Liver (tissue), 9 donors: ENCODE data around the gene FAM228A. TPM values are rescaled to one million over a fixed set of nuclear protein-coding genes. Genes with fewer than 3 reads are reported as not detected.
A peak's percentile ranks its signal among the peaks of the same experiment; 100 is the strongest.

Source experiments
- DNase-seq: peaks from one replicate; pipeline ENCODE4 v3.0.0-alpha.2; 2017; ENCODE audit warnings: low spot score
- H3K27ac ChIP-seq, 2 donors: one replicate each; pipeline ENCODE4 v1.7.0; 2013; ENCODE audit warnings: inconsistent platforms in 2 of 2, low read length in 2 of 2, control low read depth in 1 of 2, low read depth in 1 of 2, mild to moderate bottlenecking in 1 of 2
- H3K27me3 ChIP-seq, 4 donors: one replicate each; pipeline versions ENCODE4 v1.6.1 to v1.7.0; 2013; ENCODE audit warnings: low read length in 3 of 4, inconsistent platforms in 1 of 4, mild to moderate bottlenecking in 1 of 4, moderate library complexity in 1 of 4; ENCODE audit not compliant: control insufficient read depth in 4 of 4, insufficient read depth in 4 of 4
- H3K36me3 ChIP-seq, 4 donors: one replicate each; pipeline versions ENCODE4 v1.6.1 to v1.7.0; 2013; ENCODE audit warnings: low read length in 3 of 4, mild to moderate bottlenecking in 3 of 4, low read depth in 1 of 4, moderate library complexity in 1 of 4; ENCODE audit not compliant: control insufficient read depth in 4 of 4, insufficient read depth in 3 of 4
- H3K4me1 ChIP-seq, 4 donors: one replicate each; pipeline versions ENCODE4 v1.6.1 to v1.7.0; 2013; ENCODE audit warnings: low read length in 3 of 4, mild to moderate bottlenecking in 3 of 4, moderate library complexity in 1 of 4; ENCODE audit not compliant: control insufficient read depth in 4 of 4, insufficient read depth in 4 of 4
- H3K4me3 ChIP-seq, 3 donors: one replicate each; pipeline versions ENCODE4 v1.6.1 to v1.7.0; 2013; ENCODE audit warnings: low read length in 3 of 3, control low read depth in 1 of 3, low read depth in 1 of 3, mild to moderate bottlenecking in 1 of 3
- H3K9ac ChIP-seq, 2 donors: one replicate each; pipeline ENCODE4 v1.7.0; 2013; ENCODE audit warnings: low read length in 2 of 2, mild to moderate bottlenecking in 2 of 2, moderate library complexity in 2 of 2, control low read depth in 1 of 2, low read depth in 1 of 2
- H3K9me3 ChIP-seq, 4 donors: one replicate each; pipeline versions ENCODE4 v1.6.1 to v1.7.0; 2013; ENCODE audit warnings: low read length in 3 of 4; ENCODE audit not compliant: control insufficient read depth in 4 of 4
- ATF3 ChIP-seq: IDR thresholded peaks from 2 replicates; pipeline ENCODE4 v1.6.1; 2016; ENCODE audit warnings: antibody characterized with exemption
- CTCF ChIP-seq: fragments of 150-350 bp; IDR thresholded peaks from 2 replicates; pipeline ENCODE4 v1.5.1; 2017; ENCODE audit warnings: improper control_type of control experiment, low read depth, low read length; ENCODE audit not compliant: missing input control
- EGR1 ChIP-seq, 2 donors: IDR thresholded peaks; 2 replicates each; pipeline ENCODE4 v1.6.1; 2016 to 2018; ENCODE audit warnings: antibody characterized with exemption in 2 of 2, low read depth in 2 of 2
- FOXA1 ChIP-seq: IDR thresholded peaks from 2 replicates; pipeline ENCODE4 v1.6.1; 2016; ENCODE audit warnings: antibody characterized with exemption
- FOXA2 ChIP-seq: IDR thresholded peaks from 2 replicates; pipeline ENCODE4 v1.6.1; 2016; ENCODE audit warnings: antibody characterized with exemption
- GABPA ChIP-seq, 2 donors: IDR thresholded peaks in 1 of 2; conservative IDR thresholded peaks in 1 of 2; 2 replicates each; pipeline ENCODE4 v1.6.1; 2016; ENCODE audit warnings: antibody characterized with exemption in 2 of 2, mild to moderate bottlenecking in 1 of 2, moderate library complexity in 1 of 2
- HNF4A ChIP-seq, 2 donors: conservative IDR thresholded peaks; 2 replicates each; pipeline ENCODE4 v1.6.1; 2016; ENCODE audit warnings: antibody characterized with exemption in 2 of 2, mild to moderate bottlenecking in 2 of 2
- HNF4G ChIP-seq: IDR thresholded peaks from 2 replicates; pipeline ENCODE4 v1.6.1; 2016; ENCODE audit warnings: antibody characterized with exemption
- JUND ChIP-seq, 2 donors: IDR thresholded peaks; 2 replicates each; pipeline ENCODE4 v1.6.1; 2016; ENCODE audit warnings: antibody characterized with exemption in 2 of 2
- MAX ChIP-seq: IDR thresholded peaks from 2 replicates; pipeline ENCODE4 v1.6.1; 2016; ENCODE audit warnings: antibody characterized with exemption
- NR2F2 ChIP-seq: IDR thresholded peaks from 2 replicates; pipeline ENCODE4 v1.6.1; 2016; ENCODE audit warnings: antibody characterized with exemption
- RAD21 ChIP-seq, 2 donors: IDR thresholded peaks; 2 replicates each; pipeline ENCODE4 v1.6.1; 2016; ENCODE audit warnings: antibody characterized with exemption in 2 of 2, mild to moderate bottlenecking in 2 of 2
- REST ChIP-seq: IDR thresholded peaks from 2 replicates; pipeline ENCODE4 v1.6.1; 2016; ENCODE audit warnings: antibody characterized with exemption, mild to moderate bottlenecking
- RXRA ChIP-seq, 2 donors: IDR thresholded peaks; 2 replicates each; pipeline ENCODE4 v1.6.1; 2017 to 2018; ENCODE audit warnings: antibody characterized with exemption in 2 of 2, mild to moderate bottlenecking in 1 of 2
- SP1 ChIP-seq: IDR thresholded peaks from 2 replicates; pipeline ENCODE4 v1.6.1; 2018; ENCODE audit warnings: antibody characterized with exemption, mild to moderate bottlenecking
- TAF1 ChIP-seq: conservative IDR thresholded peaks from 2 replicates; pipeline ENCODE4 v1.6.1; 2016; ENCODE audit warnings: antibody characterized with exemption, mild to moderate bottlenecking
- YY1 ChIP-seq: IDR thresholded peaks from 2 replicates; pipeline ENCODE4 v1.6.1; 2016; ENCODE audit warnings: antibody characterized with exemption, mild to moderate bottlenecking
- ZBTB33 ChIP-seq: IDR thresholded peaks from 2 replicates; pipeline ENCODE4 v1.6.1; 2016; ENCODE audit warnings: antibody characterized with exemption
- WGBS: extraction: QIAGEN DNeasy Blood & Tissue Kit; methylation state at CpG from one replicate; pipeline ENCODE4 v1.1.7; 2013; 5-methylcytosine and 5-hydroxymethylcytosine counted together
- polyA plus RNA-seq, 2 donors: library from polyadenylated mRNA; stranded (reverse) in 1 of 2; unstranded in 1 of 2; fragments of 200-250 nt in 1 of 2; fragments of >200 nt in 1 of 2; fragmentation: Nextera tagmentation in 1 of 2; extraction: Ambion mirVana in 1 of 2; gene quantifications; one replicate each; pipeline versions ENCODE4 v1.2.1 to v1.2.3, GENCODE V29; 2013 to 2015
- total RNA-seq, 2 donors: library from RNA; depleted of rRNA; stranded (reverse); fragments of >200 nt; gene quantifications; one replicate each; pipeline ENCODE4 v1.2.3, GENCODE V29; 2014
- donor health status: healthy.
- donor health status: healthy.
- donor health status: healthy.
- donor health status: healthy.
- donor health status: healthy.

Gene FAM228A
- total and polyA plus RNA-seq, 4 donors: 0.05 to 0.32 (median 0.18) TPM

GRCh38 chr2:24237313-24237712 is 62.5 kb downstream of the FAM228A start:
- H3K9ac ChIP-seq: no peak overlapping the region
- TF ChIP-seq FOXA1: no peak
- TF ChIP-seq RAD21 (IDR thresholded peaks at IDR 0.05): peak in 1 of 2 donors; percentile 21
- H3K4me1 ChIP-seq: no peaks in the 10 kb centered on the region
- 96% methylated on average over 1 of the region's 1 CpG for WGBS
- no peaks in the 10 kb centered on the region for H3K27me3 ChIP-seq
- no peak overlapping the region for H3K4me3 ChIP-seq
- DNase-seq: no peak
- peaks cover 0 to 10% (median 2%) of the 10 kb centered on the region in 4 donors for H3K36me3 ChIP-seq
- H3K9me3 ChIP-seq: no peaks in the 10 kb centered on the region
- H3K27ac ChIP-seq: no peak overlapping the region

GRCh38 chr2:24238158-24238557 is 63.3 kb downstream of the FAM228A start:
- Histone ChIP-seq H3K4me1 (no peaks in the 10 kb centered on the region), H3K36me3 (peaks cover 0 to 7% (median 4%) of the 10 kb centered on the region in 4 donors), H3K9me3 (no peaks in the 10 kb centered on the region), H3K4me3 (no peak overlapping the region), H3K27ac (no peak overlapping the region), H3K27me3 (no peaks in the 10 kb centered on the region), H3K9ac (no peak overlapping the region)
- DNase-seq: no peak
- TF ChIP-seq NR2F2: no peak
- no peak for TF ChIP-seq TAF1
- no peak for TF ChIP-seq SP1
- no peak for TF ChIP-seq HNF4G
- TF ChIP-seq EGR1 (IDR thresholded peaks at IDR 0.05; ENCODE audit: low read depth in 2 of 2): no peak
- TF ChIP-seq FOXA1: no peak
- no peak for TF ChIP-seq HNF4A (conservative IDR thresholded peaks at IDR 0.05)
- TF ChIP-seq FOXA2: no peak
- TF ChIP-seq YY1: no peak
- no peak for TF ChIP-seq ZBTB33
- no peak for TF ChIP-seq REST
- no peak for TF ChIP-seq RAD21 (IDR thresholded peaks at IDR 0.05)
- no peak for TF ChIP-seq ATF3
- 96% methylated on average over 2 of the region's 2 CpGs for WGBS

- H3K27me3 ChIP-seq: no peaks in the 10 kb centered on the region
- H3K9me3 ChIP-seq: no peaks in the 10 kb centered on the region
- no peak overlapping the region for H3K27ac ChIP-seq
- peaks cover 0 to 14% (median 5%) of the 10 kb centered on the region in 4 donors for H3K36me3 ChIP-seq
- 100% methylated on average over 1 of the region's 1 CpG for WGBS
- H3K9ac ChIP-seq: no peak overlapping the region
- no peak overlapping the region for H3K4me3 ChIP-seq
- H3K4me1 ChIP-seq: no peaks in the 10 kb centered on the region
- no peak for DNase-seq
- TF ChIP-seq CTCF: no peak
- no peak for TF ChIP-seq SP1
- TF ChIP-seq MAX: no peak
- no peak for TF ChIP-seq JUND (IDR thresholded peaks at IDR 0.05)
- TF ChIP-seq TAF1: no peak
- no peak for TF ChIP-seq RXRA (IDR thresholded peaks at IDR 0.05)
- TF ChIP-seq ATF3: no peak
- TF ChIP-seq ZBTB33: no peak
- TF ChIP-seq GABPA (IDR thresholded peaks at IDR 0.05 in 1 of 2, conservative IDR thresholded peaks at IDR 0.05 in 1 of 2): no peak
- no peak for TF ChIP-seq HNF4G
Observed at GRCh38 chr2:24239553-24239952, 64.7 kb downstream of the FAM228A start.
